ENCODE measurements around the gene RSBN1.

The RSBN1 gene

GRCh38 chr1:113777561-113777960 is 34.7 kb downstream of the RSBN1 start:
- TF ChIP-seq CTCF (conservative IDR thresholded peaks at IDR 0.05; ENCODE audit: low read depth), result no peak
- no peak for DNase-seq (ENCODE audit: low spot score)
- ChIA-PET POLR2A (ENCODE audit: low non-redundant PET) (no interaction called here), CTCF (interaction anchor here (0.7 kb wide), 2 partner anchors 311 to 700 kb away, joined by 3 to 4 read pairs; no protein-coding TSS in a partner anchor)
- H3K27ac ChIP-seq, result no peak overlapping the region

GRCh38 chr1:113770031-113770430 is 42.2 kb downstream of the RSBN1 start:
- TF ChIP-seq CTCF (conservative IDR thresholded peaks at IDR 0.05; ENCODE audit: low read depth), result no peak
- CTCF ChIA-PET, result no interaction called here
- DNase-seq (ENCODE audit: low spot score), result no peak
- POLR2A ChIA-PET (ENCODE audit: low non-redundant PET), result no interaction called here
- no peak overlapping the region for H3K27ac ChIP-seq

GRCh38 chr1:113769601-113769970 is 42.7 kb downstream of the RSBN1 start:
- no peak overlapping the region for H3K27ac ChIP-seq
- DNase-seq (ENCODE audit: low spot score), result no peak
- CTCF ChIA-PET, result no interaction called here
- TF ChIP-seq CTCF (conservative IDR thresholded peaks at IDR 0.05; ENCODE audit: low read depth), result no peak
- POLR2A ChIA-PET (ENCODE audit: low non-redundant PET), result no interaction called here

GRCh38 chr1:113768916-113769600 is 43.2 kb downstream of the RSBN1 start:
- no peak overlapping the region for H3K27ac ChIP-seq
- TF ChIP-seq CTCF (conservative IDR thresholded peaks at IDR 0.05; ENCODE audit: low read depth), result no peak
- POLR2A ChIA-PET (ENCODE audit: low non-redundant PET), result no interaction called here
- CTCF ChIA-PET, result interaction anchor here (0.5 kb wide), 1 partner anchor 1368 kb away, joined by 3 read pairs; no protein-coding TSS in a partner anchor
- no peak for DNase-seq (ENCODE audit: low spot score)

- POLR2A ChIA-PET (ENCODE audit: low non-redundant PET), result no interaction called here
- H3K27ac ChIP-seq, result no peak overlapping the region
- no peak for TF ChIP-seq CTCF (conservative IDR thresholded peaks at IDR 0.05; ENCODE audit: low read depth)
- DNase-seq (ENCODE audit: low spot score), result no peak
- CTCF ChIA-PET, result no interaction called here
Measured at GRCh38 chr1:113765306-113766230, 46.7 kb downstream of the RSBN1 start.

- ChIA-PET POLR2A (ENCODE audit: low non-redundant PET) (no interaction called here), CTCF (interaction anchor here (0.6 kb wide), 2 partner anchors 887 to 953 kb away, joined by 3 to 5 read pairs; partner anchors contain the start of gene NRAS)
- no peak for TF ChIP-seq CTCF (conservative IDR thresholded peaks at IDR 0.05; ENCODE audit: low read depth)
- no peak for DNase-seq (ENCODE audit: low spot score)
- H3K27ac ChIP-seq, result no peak overlapping the region
Measured at GRCh38 chr1:113763661-113764060, 48.6 kb downstream of the RSBN1 start.

Data from RWPE1 (cell line).